HG03565 (cell line): ENCODE measurements around the gene ASTN2.
"Not testable (repeated sequence)": the region's sequence is repeated elsewhere in the genome, so short reads cannot be mapped to it uniquely, and the experiment has no call there.

ENCODE experiments used
- ATAC-seq: cut with Tn5 transposase; IDR thresholded peaks from one replicate; pipeline ENCODE4 v1.9.1; 2021; ENCODE audit warnings: mild to moderate bottlenecking, moderate library complexity; ENCODE audit not compliant: unreplicated experiment

The ASTN2 gene

GRCh38 chr9:117081641-117082317 lies 333.1 kb downstream of the ASTN2 start:
- ATAC-seq = no peak

- no peak for ATAC-seq
These were observed 334.0 kb downstream of the ASTN2 start for GRCh38 chr9:117080765-117081390.

- no peak for ATAC-seq
These were observed 338.1 kb downstream of the ASTN2 start for GRCh38 chr9:117076571-117077290.

GRCh38 chr9:117075636-117076035 lies 339.2 kb downstream of the ASTN2 start:
- no peak for ATAC-seq

- ATAC-seq = no peak
These were observed 339.9 kb downstream of the ASTN2 start for GRCh38 chr9:117074784-117075520.

- no peak for ATAC-seq
These were observed 340.6 kb downstream of the ASTN2 start for GRCh38 chr9:117074342-117074662.

- ATAC-seq = no peak
These were observed 341.1 kb downstream of the ASTN2 start for GRCh38 chr9:117073539-117074341.

GRCh38 chr9:117073071-117073470 lies 341.8 kb downstream of the ASTN2 start:
- no peak for ATAC-seq

- no peak for ATAC-seq
These were observed 342.6 kb downstream of the ASTN2 start for GRCh38 chr9:117072216-117072615.

- ATAC-seq = not testable (repeated sequence)
These were observed 343.1 kb downstream of the ASTN2 start for GRCh38 chr9:117071673-117072207.

- ATAC-seq = no peak
These were observed 351.0 kb downstream of the ASTN2 start for GRCh38 chr9:117063721-117064471.

GRCh38 chr9:117060963-117061362 lies 353.9 kb downstream of the ASTN2 start:
- ATAC-seq = no peak

GRCh38 chr9:117050007-117050406 lies 364.9 kb downstream of the ASTN2 start:
- ATAC-seq = no peak

GRCh38 chr9:117046666-117047327 lies 368.1 kb downstream of the ASTN2 start:
- peak; percentile 66 for ATAC-seq

GRCh38 chr9:117044241-117044640 lies 370.6 kb downstream of the ASTN2 start:
- no peak for ATAC-seq

- no peak for ATAC-seq
These were observed 371.7 kb downstream of the ASTN2 start for GRCh38 chr9:117043159-117043558.

GRCh38 chr9:117035546-117035945 lies 379.3 kb downstream of the ASTN2 start:
- ATAC-seq = no peak

GRCh38 chr9:117034866-117035265 lies 380.0 kb downstream of the ASTN2 start:
- no peak for ATAC-seq

GRCh38 chr9:117030254-117030768 lies 384.5 kb downstream of the ASTN2 start:
- ATAC-seq = no peak
